Thyroid gland (tissue), 4 donors: ENCODE data around the gene COL16A1.

Experiments used
- CTCF ChIP-seq, 6 experiments: fragments of 200-600 bp in 3 of 6; fragments of 450-650 bp in 3 of 6; sonication (generic) in 3 of 6; IDR thresholded peaks; one replicate each; pipeline ENCODE4 v1.5.1; 2016 to 2019; ENCODE audit warnings: antibody characterized with exemption in 6 of 6, mild to moderate bottlenecking in 2 of 6, inconsistent platforms in 1 of 6, moderate library complexity in 1 of 6
- POLR2A ChIP-seq, 2 donors: fragments of 450-650 bp; IDR thresholded peaks; one replicate each; pipeline ENCODE4 v1.6.1; 2017; ENCODE audit warnings: antibody characterized with exemption in 2 of 2, mild to moderate bottlenecking in 2 of 2, moderate library complexity in 1 of 2

- TF ChIP-seq POLR2A (IDR thresholded peaks at IDR 0.05) (no peak), CTCF (IDR thresholded peaks at IDR 0.05) (no peak)
Measured at GRCh38 chr1:31658721-31659120, 45.1 kb downstream of the COL16A1 start.
